ENCODE measurements around the gene VPS36. TPM values are rescaled to one million over a fixed set of nuclear protein-coding genes. Genes with fewer than 3 reads are reported as not detected.

The VPS36 gene
- total and polyA plus RNA-seq, 2 of the 8 experiments (the other 6 are each of a cell fraction or from before 2014, with no cell fraction given), result 14.1 to 19.8 TPM

GRCh38 chr13:52452470-52452869, 2.0 kb upstream of the VPS36 start:
- no peak overlapping the region for H3K4me2 ChIP-seq (ENCODE audit: insufficient read depth in 1 of 2, low read depth in 2 of 2, low read length in 2 of 2)
- no peak overlapping the region for H3K4me3 ChIP-seq (ENCODE audit: extremely low read depth in 1 of 4, insufficient read depth in 2 of 4, low read depth in 3 of 4, low read length in 4 of 4)
- peaks cover 2 to 7% (median 4%) of the 10 kb centered on the region in 4 experiments; a peak in 4 of 7 replicates for H3K4me1 ChIP-seq (replicated peaks in 1 of 4; ENCODE audit: control insufficient read depth in 3 of 4, insufficient read depth in 4 of 4, low read length in 3 of 4)
- ChIA-PET POLR2A (ENCODE audit: partially characterized antibody) (no interaction called here), CTCF (ENCODE audit: partially characterized antibody) (no interaction called here)
- H2BK120ac ChIP-seq (replicated peaks; ENCODE audit: low read depth, low read length), result no peak overlapping the region
- H4K8ac ChIP-seq (ENCODE audit: extremely low read depth, insufficient read depth, low read length), result no peak overlapping the region
- no peak overlapping the region for H3K4ac ChIP-seq (replicated peaks; ENCODE audit: insufficient read length, low read depth, low read length)
- no peak overlapping the region for H2AFZ ChIP-seq (ENCODE audit: low read length)
- H3K14ac ChIP-seq (ENCODE audit: insufficient read length), result no peak overlapping the region
- H2BK20ac ChIP-seq (ENCODE audit: low read length), result no peak overlapping the region
- peaks cover 0 to 32% of the 10 kb centered on the region in 2 experiments; a peak in 2 of 4 replicates for H3K79me2 ChIP-seq (ENCODE audit: control insufficient read depth in 1 of 2, insufficient read depth in 2 of 2, low read length in 2 of 2)
- no peaks in the 10 kb centered on the region for H3K9me3 ChIP-seq (ENCODE audit: insufficient read depth in 2 of 2, low read depth in 1 of 2, low read length in 1 of 2)
- no peak overlapping the region for H2BK12ac ChIP-seq (ENCODE audit: low read depth, low read length)
- no peak overlapping the region for H3K56ac ChIP-seq (replicated peaks; ENCODE audit: insufficient read length, low read depth, low read length)
- peaks cover 0 to 6% of the 10 kb centered on the region in 2 experiments for H4K20me1 ChIP-seq (replicated peaks in 1 of 2; ENCODE audit: control insufficient read depth in 1 of 2, insufficient read depth in 2 of 2, low read length in 2 of 2)
- H2BK5ac ChIP-seq (ENCODE audit: low read depth, low read length), result no peak overlapping the region
- no peak overlapping the region for H2BK15ac ChIP-seq (ENCODE audit: low read length)
- DNase-seq (ENCODE audit: low read depth in 1 of 2, low spot score in 2 of 2) (no peak), FAIRE-seq (no peak)
- H3K79me1 ChIP-seq (ENCODE audit: low read depth, low read length), result peaks cover 7% of the 10 kb centered on the region
- no peaks in the 10 kb centered on the region for H3K27me3 ChIP-seq (replicated peaks in 1 of 4; ENCODE audit: control insufficient read depth in 3 of 4, extremely low read depth in 1 of 4, insufficient read depth in 3 of 4, low read length in 3 of 4)
- H4K5ac ChIP-seq (ENCODE audit: insufficient read length, low read depth, low read length), result no peak overlapping the region
- peaks cover 9% of the 10 kb centered on the region for H3K23me2 ChIP-seq (ENCODE audit: low read depth, low read length)
- peaks cover 0 to 11% (median 5%) of the 10 kb centered on the region in 4 experiments; a peak in 3 of 8 replicates for H3K36me3 ChIP-seq (ENCODE audit: control insufficient read depth in 2 of 4, insufficient read depth in 4 of 4, low read length in 3 of 4)
- H4K91ac ChIP-seq (replicated peaks; ENCODE audit: insufficient read length, low read length), result no peak overlapping the region
- H3K27ac ChIP-seq (ENCODE audit: low read depth, low read length), result no peak overlapping the region
- no peak overlapping the region for H3K9ac ChIP-seq (replicated peaks in 1 of 4; ENCODE audit: extremely low read depth in 1 of 4, low read depth in 3 of 4, low read length in 3 of 4)
- no peak overlapping the region for H3K18ac ChIP-seq (ENCODE audit: extremely low read depth, low read length)
- no peak overlapping the region for H2AK5ac ChIP-seq (ENCODE audit: low read depth, low read length)
- WGBS, 2 experiments (ENCODE audit: extremely low coverage in 1 of 2, insufficient coverage in 1 of 2, insufficient read length in 1 of 2, insufficient replicate concordance in 2 of 2, low coverage in 1 of 2, low lambda C conversion rate in 2 of 2, missing lambda C conversion rate in 1 of 2), result 88% methylated on average over 2 of the region's 2 CpGs; no CpG with 5 or more reads in 1 of the 2 experiments
- H3K23ac ChIP-seq (ENCODE audit: insufficient read length), result no peak overlapping the region
- TF ChIP-seq RXRA (IDR thresholded peaks at IDR 0.05; ENCODE audit: insufficient read depth, low read depth, low read length) (no peak), JUN (IDR thresholded peaks at IDR 0.05; ENCODE audit: low read depth, low read length) (no peak), SIRT6 (IDR thresholded peaks at IDR 0.05; ENCODE audit: low read length) (no peak), ASH2L (IDR thresholded peaks at IDR 0.05; ENCODE audit: low read length) (no peak), SIX5 (IDR thresholded peaks at IDR 0.05; ENCODE audit: low read depth, low read length) (no peak), CEBPB (IDR thresholded peaks at IDR 0.05; ENCODE audit: low read depth, low read length) (no peak), HDAC2 (IDR thresholded peaks at IDR 0.05; ENCODE audit: borderline replicate concordance in 1 of 2, low read depth in 2 of 2, low read length in 2 of 2) (no peak), CBX5 (IDR thresholded peaks at IDR 0.05; ENCODE audit: low read depth, low read length) (no peak), EP300 (IDR thresholded peaks at IDR 0.05; ENCODE audit: borderline replicate concordance in 1 of 2, low read depth in 2 of 2, low read length in 2 of 2) (no peak), BRCA1 (IDR thresholded peaks at IDR 0.05; ENCODE audit: low read depth, low read length) (no peak), SP1 (IDR thresholded peaks at IDR 0.05; ENCODE audit: low read depth, low read length) (no peak), RFX5 (IDR thresholded peaks at IDR 0.05; ENCODE audit: borderline replicate concordance, low read depth, low read length) (no peak)
- TF ChIP-seq, protein P1, sequence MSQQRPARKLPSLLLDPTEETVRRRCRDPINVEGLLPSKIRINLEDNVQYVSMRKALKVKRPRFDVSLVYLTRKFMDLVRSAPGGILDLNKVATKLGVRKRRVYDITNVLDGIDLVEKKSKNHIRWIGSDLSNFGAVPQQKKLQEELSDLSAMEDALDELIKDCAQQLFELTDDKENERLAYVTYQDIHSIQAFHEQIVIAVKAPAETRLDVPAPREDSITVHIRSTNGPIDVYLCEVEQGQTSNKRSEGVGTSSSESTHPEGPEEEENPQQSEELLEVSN (IDR thresholded peaks at IDR 0.05), result no peak

All from H1 (cell line).